GM13977 (cell line): ENCODE measurements around the gene MAP3K4.
"Not testable (repeated sequence)": the region's sequence is repeated elsewhere in the genome, so short reads cannot be mapped to it uniquely, and the experiment has no call there.

Experiments used
- DNase-seq: peaks from one replicate; pipeline ENCODE4 v3.0.0; 2012; ENCODE audit warnings: low spot score
- in situ Hi-C: fragments of 300-500 bp; cut with MboI; formaldehyde crosslinking; loops from one replicate; pipeline ENCODE4 v1.12.0; 2022; ENCODE audit warnings: low sequenced_read_pairs, low pct_unique_long_range_greater_than_20kb, mixed read lengths, inconsistent platforms; ENCODE audit not compliant: unreplicated experiment
- TF ChIP-seq, protein P1 (sequence below): IDR thresholded peaks from 2 replicates; pipeline ENCODE4 v1.5.1; 2012; ENCODE audit warnings: mild to moderate bottlenecking, control low read depth; ENCODE audit not compliant: insufficient read depth; ENCODE audit errors: extremely low read depth, missing control alignments

MAP3K4 gene

DNA sequence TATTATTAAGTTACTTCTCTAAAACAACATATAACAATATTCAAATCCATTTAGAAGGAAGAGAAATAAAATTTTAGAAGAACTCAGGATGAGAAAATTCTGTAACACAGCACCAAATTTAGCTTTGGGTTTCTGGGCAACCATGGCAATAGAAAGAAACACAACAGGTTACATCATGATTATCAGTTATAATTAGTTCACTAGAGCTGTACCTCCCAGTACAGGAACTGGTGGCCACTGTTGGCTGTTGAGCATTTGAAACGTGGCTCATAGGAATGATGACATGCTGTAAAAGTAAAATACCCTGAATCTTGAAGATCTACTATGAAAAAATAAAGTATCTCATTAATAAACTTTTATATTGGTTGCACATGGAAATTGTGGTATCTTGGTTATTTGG, 23.7 kb upstream of the MAP3K4 start:
- TF ChIP-seq, protein P1, sequence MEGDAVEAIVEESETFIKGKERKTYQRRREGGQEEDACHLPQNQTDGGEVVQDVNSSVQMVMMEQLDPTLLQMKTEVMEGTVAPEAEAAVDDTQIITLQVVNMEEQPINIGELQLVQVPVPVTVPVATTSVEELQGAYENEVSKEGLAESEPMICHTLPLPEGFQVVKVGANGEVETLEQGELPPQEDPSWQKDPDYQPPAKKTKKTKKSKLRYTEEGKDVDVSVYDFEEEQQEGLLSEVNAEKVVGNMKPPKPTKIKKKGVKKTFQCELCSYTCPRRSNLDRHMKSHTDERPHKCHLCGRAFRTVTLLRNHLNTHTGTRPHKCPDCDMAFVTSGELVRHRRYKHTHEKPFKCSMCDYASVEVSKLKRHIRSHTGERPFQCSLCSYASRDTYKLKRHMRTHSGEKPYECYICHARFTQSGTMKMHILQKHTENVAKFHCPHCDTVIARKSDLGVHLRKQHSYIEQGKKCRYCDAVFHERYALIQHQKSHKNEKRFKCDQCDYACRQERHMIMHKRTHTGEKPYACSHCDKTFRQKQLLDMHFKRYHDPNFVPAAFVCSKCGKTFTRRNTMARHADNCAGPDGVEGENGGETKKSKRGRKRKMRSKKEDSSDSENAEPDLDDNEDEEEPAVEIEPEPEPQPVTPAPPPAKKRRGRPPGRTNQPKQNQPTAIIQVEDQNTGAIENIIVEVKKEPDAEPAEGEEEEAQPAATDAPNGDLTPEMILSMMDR: no peak
- in situ Hi-C loops: no loop called here
- no peak for DNase-seq

DNA sequence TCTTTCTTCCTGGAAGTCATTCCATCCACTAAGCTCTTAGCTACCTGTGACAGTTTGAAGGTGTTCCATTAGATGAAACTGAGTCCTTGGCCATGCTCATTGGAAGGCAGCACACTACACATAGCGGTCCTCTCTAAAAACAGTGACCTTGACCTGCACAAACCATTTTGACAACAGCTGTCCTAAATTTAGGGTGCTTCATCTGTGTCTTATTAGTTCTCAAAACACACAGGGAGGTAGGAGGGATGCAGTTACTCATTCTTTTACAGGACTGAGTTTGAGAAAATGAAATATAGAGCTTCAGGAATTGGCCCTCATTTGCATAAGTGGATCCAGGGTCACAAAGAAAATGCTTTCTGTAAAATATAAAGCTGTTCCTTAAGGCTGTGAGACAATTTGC, 20.4 kb upstream of the MAP3K4 start:
- DNase-seq: no peak
- TF ChIP-seq, protein P1: no peak
- in situ Hi-C loops: no loop called here

DNA sequence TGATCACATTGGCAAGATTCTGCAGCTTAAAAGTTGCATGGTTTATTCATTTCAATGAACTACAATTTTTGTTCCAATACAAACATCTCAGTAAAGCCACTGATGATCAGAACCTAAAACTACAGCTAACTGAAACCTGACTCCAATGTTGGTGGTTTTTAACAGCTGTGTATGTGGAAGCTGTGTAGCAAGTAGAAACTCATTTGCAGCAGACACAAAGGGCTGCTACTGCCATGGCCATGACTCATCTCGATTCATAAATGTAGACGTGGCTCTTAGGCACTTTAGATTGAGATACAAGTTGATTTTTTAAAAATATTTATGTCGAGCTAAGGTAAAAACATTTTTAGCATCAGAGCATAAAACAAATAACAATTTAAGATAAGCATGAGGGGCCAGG, 19.5 kb upstream of the MAP3K4 start:
- in situ Hi-C loops: no loop called here
- TF ChIP-seq, protein P1: no peak
- DNase-seq: peak; percentile 32

DNA sequence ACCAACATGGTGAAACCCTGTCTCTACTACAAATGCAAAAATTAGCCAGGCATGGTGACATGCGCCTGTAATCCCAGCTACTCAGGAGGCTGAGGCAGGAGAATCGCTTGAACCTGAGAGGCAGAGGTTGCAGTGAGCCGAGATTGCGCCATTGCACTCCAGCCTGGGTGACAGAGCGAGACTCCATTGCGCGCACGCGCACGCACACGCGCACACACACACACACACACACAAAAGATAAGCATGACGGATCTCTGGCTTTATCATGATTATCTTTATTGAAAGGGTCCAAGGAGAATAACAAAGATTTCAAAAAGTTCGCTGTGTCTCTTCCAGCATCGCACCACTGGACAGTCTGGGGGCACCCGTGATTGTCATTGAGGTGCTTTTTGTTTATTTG, 19.0 kb upstream of the MAP3K4 start:
- in situ Hi-C loops: not testable (repeated sequence)

DNA sequence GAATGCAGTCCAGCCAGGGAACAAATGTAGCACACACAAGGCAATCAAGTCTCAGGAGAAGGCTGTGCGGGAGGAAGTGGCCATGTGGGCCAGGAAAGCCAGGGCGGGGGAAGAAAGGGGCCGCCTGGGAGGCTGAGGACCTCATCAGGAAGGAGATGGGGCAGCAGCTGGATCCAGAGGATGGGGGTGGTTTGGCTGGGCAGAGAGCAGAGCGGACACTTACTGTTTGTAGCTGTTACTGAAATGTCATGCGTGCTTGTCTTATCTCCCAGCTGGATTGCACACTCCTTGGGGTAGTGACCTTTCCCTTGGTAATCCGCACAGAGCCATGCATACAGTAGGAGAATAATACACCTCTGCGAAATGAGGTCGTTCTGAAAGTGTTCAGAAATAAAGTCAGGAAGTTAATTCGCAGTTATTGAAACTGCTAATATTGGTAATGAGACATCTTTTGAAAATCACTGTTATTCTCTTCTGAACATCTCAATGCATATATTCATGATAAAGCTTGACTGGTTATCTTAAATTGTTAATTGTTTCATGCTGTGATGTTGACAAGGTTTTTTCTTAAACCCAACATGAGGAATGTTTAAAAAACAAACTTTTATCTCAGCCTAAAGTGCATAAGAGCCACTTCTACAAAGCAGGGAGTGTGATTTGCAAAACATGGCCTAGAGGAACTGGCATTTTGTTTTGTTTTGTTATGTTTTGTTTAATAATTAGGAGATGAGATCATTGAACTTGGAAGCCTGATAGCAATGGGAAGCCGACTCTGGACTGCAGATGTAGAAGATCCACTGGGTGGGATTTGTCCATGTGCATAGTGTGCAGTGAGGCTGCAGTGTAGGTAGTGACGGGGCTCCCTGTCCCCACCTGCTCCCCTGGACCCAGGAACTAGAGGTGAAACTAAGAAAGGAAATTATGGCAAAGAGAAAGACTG, 18.0 kb upstream of the MAP3K4 start:
- in situ Hi-C loops: no loop called here
- TF ChIP-seq, protein P1: no peak
- no peak for DNase-seq

More for the DNA sequence above, 19.0 kb upstream of the MAP3K4 start:
- DNase-seq: not testable (repeated sequence)

DNA sequence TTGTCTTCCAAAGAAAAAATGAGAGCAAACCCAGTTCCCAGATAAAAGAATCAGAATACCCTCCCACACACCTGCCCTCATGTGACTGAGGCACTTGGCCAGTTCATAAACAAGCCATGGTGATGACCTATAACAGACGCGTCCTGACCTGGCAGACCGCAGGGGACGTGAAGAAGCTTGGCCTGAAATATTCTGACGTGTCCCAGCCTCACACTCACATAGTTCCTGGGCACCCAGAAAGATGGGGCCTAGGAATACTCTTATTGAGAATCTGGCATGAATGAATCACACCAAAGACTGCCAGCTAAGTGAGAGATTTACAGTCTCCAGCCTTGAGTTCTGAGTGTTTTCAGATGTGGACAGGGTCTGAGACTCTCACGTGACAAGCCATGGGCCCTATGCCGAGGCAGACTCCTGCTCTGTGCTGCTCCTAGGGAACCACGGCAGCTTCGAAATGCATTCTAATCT, 17.2 kb upstream of the MAP3K4 start:
- in situ Hi-C loops: no loop called here
- TF ChIP-seq, protein P1: no peak
- DNase-seq: no peak

DNA sequence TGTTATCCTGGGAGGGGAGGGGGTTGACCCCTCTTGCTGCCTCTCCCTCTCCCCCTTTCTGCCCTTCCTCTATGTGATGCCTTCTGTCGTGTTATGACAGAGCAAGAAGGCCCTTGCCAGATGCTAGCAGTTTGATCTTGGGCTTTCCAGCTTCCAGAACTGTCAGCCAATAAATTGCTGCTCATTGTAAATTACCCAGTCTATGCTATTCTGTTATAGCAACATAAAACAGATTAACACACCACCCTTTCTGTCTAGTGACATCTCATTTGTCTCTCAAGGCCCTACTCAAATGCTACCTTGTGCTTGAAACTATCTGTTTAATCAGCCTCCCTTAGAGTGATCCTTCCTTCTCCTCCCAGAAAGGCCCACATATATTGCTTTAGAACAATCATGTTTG, 16.4 kb upstream of the MAP3K4 start:
- TF ChIP-seq, protein P1: no peak
- DNase-seq: no peak
- in situ Hi-C loops: no loop called here

DNA sequence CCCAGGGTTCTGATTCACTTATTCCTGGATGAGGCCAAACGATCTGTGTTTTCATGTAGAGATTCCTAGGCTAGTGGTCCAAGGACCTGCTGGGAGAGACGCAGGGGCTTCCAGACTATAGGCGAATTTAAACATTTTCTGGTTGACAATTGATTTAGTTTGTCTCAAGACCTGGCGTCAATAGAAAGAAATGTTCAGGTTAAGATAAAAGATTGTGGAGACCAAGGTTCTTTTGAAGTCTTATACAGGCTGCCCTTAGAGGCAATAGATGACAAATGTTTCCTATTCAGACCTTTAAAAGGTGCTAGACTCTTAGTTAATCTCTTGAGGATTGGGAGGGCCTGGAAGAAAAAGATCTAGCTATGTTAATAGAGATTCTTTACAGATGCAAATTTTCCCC, 15.6 kb upstream of the MAP3K4 start:
- in situ Hi-C loops, DNase-seq: not testable (repeated sequence)
